ENCODE data around the gene DDN.

Gene DDN

DNA sequence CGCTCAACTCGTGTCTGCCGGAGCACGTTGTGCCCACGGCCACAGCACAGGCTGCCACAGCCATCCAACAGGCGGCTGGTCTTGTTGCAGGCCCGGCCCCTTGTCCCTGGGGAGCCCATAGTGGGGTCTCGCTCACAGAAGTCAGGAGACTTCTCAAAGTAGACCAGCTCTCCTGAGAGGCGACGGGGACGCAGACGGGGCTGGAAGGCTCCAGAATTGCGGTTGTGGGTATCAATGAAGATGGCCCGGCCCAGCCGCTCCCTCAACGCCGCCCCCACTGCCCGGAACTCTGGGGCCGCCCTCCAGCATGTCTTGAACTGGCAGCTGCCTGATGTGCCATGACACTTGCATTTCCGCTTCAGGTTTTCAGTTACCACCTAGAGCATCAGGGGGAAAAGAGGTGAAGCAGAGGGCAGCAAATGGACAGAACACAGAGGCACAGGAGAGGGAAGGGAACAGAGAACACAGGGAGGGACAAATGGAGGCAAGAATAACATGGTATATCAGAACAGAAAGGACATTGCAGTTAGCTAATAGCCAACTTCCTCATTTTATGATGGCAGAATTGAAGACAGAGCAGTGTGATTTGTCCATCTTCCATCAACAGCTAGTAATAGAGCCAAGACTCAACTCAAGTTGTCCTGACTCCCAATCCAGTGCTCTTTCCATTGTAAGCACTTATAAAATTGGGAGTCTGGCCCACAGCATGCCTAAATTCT, 32.8 kb downstream of the DDN start:
- Histone ChIP-seq H3K27me3 (ENCODE audit: control insufficient read depth in 2 of 2, insufficient read depth in 2 of 2, low read length in 2 of 2) (peaks cover 15 to 17% of the 10 kb centered on the region in 2 donors), H3K9me3 (ENCODE audit: control insufficient read depth in 2 of 2, low read length in 2 of 2) (no peaks in the 10 kb centered on the region), H3K36me3 (ENCODE audit: control insufficient read depth in 2 of 2, insufficient read depth in 2 of 2, low read length in 2 of 2) (no peaks in the 10 kb centered on the region), H3K4me3 (ENCODE audit: low read length in 2 of 2) (no peak overlapping the region), H3K9ac (ENCODE audit: low read depth in 1 of 2, low read length in 2 of 2) (no peak overlapping the region), H3K4me1 (ENCODE audit: control insufficient read depth in 2 of 2, insufficient read depth in 2 of 2, low read length in 2 of 2) (peaks cover 19 to 21% of the 10 kb centered on the region in 2 donors), H3K27ac (ENCODE audit: low read depth in 2 of 2, low read length in 2 of 2) (no peak overlapping the region)

DNA sequence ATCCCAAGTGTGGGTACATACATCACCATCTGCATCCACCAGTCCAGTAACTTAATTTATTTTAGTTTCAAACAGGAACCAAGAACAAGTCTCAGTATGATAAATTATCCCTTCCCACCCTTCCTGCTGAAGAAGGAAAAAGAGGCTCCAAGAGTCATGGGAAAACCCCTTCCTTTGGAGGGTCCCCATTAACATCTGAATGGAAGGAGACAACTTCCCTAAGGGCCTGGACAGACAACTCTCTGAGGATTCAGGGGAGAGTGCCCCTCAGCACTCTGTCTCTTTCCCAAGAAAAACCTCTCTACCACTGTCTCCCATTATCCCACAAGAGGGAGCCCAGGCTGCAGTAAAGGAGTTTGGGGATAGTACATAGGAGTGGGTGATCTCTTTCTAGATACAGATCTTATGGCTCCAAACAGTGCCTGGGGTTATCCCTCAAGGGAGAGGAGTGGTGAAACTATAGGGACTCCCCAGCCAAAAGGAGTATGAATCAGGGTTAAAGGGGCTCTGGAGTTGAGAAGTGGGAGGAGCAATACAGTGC, 33.8 kb downstream of the DDN start:
- H3K36me3 ChIP-seq (ENCODE audit: control insufficient read depth in 2 of 2, insufficient read depth in 2 of 2, low read length in 2 of 2), result no peaks in the 10 kb centered on the region
- no peaks in the 10 kb centered on the region for H3K9me3 ChIP-seq (ENCODE audit: control insufficient read depth in 2 of 2, low read length in 2 of 2)
- H3K27ac ChIP-seq (ENCODE audit: low read depth in 2 of 2, low read length in 2 of 2), result no peak overlapping the region
- peaks cover 12% of the 10 kb centered on the region in 2 donors for H3K4me1 ChIP-seq (ENCODE audit: control insufficient read depth in 2 of 2, insufficient read depth in 2 of 2, low read length in 2 of 2)
- peaks cover 7% of the 10 kb centered on the region in 2 donors for H3K27me3 ChIP-seq (ENCODE audit: control insufficient read depth in 2 of 2, insufficient read depth in 2 of 2, low read length in 2 of 2)
- no peak overlapping the region for H3K4me3 ChIP-seq (ENCODE audit: low read length in 2 of 2)
- H3K9ac ChIP-seq (ENCODE audit: low read depth in 1 of 2, low read length in 2 of 2), result no peak overlapping the region

DNA sequence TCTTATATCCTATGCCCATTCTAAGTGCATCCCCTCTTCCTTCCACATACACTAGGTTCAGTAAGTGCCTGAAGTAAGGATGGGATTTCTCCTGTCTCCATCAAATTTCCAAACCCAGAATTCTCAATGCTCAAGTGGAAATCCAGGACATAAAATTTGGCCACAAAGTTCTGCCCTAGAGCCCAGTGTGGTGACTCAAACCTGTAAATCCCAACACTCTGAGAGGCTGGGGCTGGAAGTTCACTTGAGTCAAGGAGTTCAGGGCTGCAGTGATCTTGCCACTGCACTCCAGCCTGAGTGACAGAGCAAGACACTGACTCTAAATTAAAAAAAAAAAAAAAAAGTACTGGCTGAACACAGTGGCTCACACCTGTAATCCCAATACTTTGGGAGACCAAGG, 37.4 kb downstream of the DDN start:
- Histone ChIP-seq H3K27ac (ENCODE audit: low read depth in 2 of 2, low read length in 2 of 2) (no peak overlapping the region), H3K4me3 (ENCODE audit: low read length in 2 of 2) (no peak overlapping the region), H3K9ac (ENCODE audit: low read depth in 1 of 2, low read length in 2 of 2) (no peak overlapping the region), H3K36me3 (ENCODE audit: control insufficient read depth in 2 of 2, insufficient read depth in 2 of 2, low read length in 2 of 2) (no peaks in the 10 kb centered on the region), H3K27me3 (ENCODE audit: control insufficient read depth in 2 of 2, insufficient read depth in 2 of 2, low read length in 2 of 2) (no peaks in the 10 kb centered on the region), H3K4me1 (ENCODE audit: control insufficient read depth in 2 of 2, insufficient read depth in 2 of 2, low read length in 2 of 2) (peaks cover 4 to 7% of the 10 kb centered on the region in 2 donors), H3K9me3 (ENCODE audit: control insufficient read depth in 2 of 2, low read length in 2 of 2) (no peaks in the 10 kb centered on the region)

DNA sequence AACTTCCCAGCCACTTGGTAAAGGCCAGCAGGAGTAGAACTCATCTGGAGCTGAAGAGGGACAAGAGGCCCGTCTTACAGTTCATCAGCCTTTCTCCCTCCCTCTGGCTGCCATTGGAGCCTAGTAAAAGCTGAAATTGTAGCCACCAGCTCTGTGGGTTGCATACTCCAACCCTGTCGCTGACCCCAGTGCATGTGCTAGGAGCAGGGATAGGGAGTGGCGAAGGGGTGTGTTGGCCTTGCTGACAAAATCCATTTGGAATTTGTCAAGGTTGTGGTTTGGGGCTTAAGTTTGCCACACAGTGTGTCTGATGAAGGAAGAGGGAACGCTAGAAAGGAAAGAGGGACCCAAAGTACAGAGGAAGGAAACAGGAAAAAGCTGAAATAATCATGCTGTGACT, 37.8 kb downstream of the DDN start:
- Histone ChIP-seq H3K4me1 (ENCODE audit: control insufficient read depth in 2 of 2, insufficient read depth in 2 of 2, low read length in 2 of 2) (peaks cover 4 to 7% of the 10 kb centered on the region in 2 donors), H3K36me3 (ENCODE audit: control insufficient read depth in 2 of 2, insufficient read depth in 2 of 2, low read length in 2 of 2) (no peaks in the 10 kb centered on the region), H3K9ac (ENCODE audit: low read depth in 1 of 2, low read length in 2 of 2) (no peak overlapping the region), H3K9me3 (ENCODE audit: control insufficient read depth in 2 of 2, low read length in 2 of 2) (no peaks in the 10 kb centered on the region), H3K4me3 (ENCODE audit: low read length in 2 of 2) (no peak overlapping the region), H3K27ac (ENCODE audit: low read depth in 2 of 2, low read length in 2 of 2) (no peak overlapping the region), H3K27me3 (ENCODE audit: control insufficient read depth in 2 of 2, insufficient read depth in 2 of 2, low read length in 2 of 2) (no peaks in the 10 kb centered on the region)

DNA sequence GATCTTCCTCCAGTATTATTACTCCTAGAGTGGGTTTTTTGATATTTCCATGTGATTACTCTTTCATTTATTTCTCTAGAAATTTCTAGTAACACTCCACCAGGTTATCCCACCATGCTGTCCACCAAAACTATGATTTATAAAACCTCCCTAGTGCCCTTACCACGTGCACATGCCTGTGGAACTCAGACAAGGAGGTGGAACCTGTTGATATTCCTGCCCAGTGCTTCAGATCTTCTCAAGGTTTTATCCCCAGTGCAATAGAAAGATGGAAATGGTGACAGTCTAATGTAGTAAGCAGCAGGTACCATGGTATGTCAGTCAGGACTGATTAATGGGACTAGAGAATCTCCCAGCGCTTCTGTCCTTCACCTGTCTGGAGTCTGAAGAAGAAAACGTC, 38.3 kb downstream of the DDN start:
- no peak overlapping the region for H3K27ac ChIP-seq (ENCODE audit: low read depth in 2 of 2, low read length in 2 of 2)
- H3K9me3 ChIP-seq (ENCODE audit: control insufficient read depth in 2 of 2, low read length in 2 of 2), result no peaks in the 10 kb centered on the region
- H3K9ac ChIP-seq (ENCODE audit: low read depth in 1 of 2, low read length in 2 of 2), result no peak overlapping the region

DNA sequence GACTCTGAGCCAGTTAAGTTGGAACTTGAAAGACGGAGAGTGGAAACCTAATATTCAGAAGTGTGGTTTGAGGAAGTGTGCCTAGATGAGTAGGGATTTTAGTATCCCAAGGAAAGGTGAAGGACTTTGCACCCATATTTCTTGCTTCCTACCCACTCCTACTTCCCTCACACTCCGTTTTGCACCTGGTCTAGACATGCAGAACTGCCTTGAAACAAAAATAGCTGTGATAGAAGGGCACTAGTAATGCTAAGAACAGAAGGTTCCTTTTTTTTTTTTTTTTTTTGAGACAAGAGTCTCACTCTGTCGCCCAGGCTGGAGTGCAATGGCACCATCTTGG, 41.2 kb downstream of the DDN start:
- Histone ChIP-seq H3K9me3 (ENCODE audit: control insufficient read depth in 2 of 2, low read length in 2 of 2) (no peaks in the 10 kb centered on the region), H3K36me3 (ENCODE audit: control insufficient read depth in 2 of 2, insufficient read depth in 2 of 2, low read length in 2 of 2) (peaks cover 2 to 3% of the 10 kb centered on the region in 2 donors), H3K27me3 (ENCODE audit: control insufficient read depth in 2 of 2, insufficient read depth in 2 of 2, low read length in 2 of 2) (no peaks in the 10 kb centered on the region), H3K9ac (ENCODE audit: low read depth in 1 of 2, low read length in 2 of 2) (peak overlapping the region in 1 of 2 donors; percentile 61), H3K4me1 (ENCODE audit: control insufficient read depth in 2 of 2, insufficient read depth in 2 of 2, low read length in 2 of 2) (peaks cover 4 to 15% of the 10 kb centered on the region in 2 donors), H3K27ac (ENCODE audit: low read depth in 2 of 2, low read length in 2 of 2) (peak overlapping the region; percentile 83 to 89), H3K4me3 (ENCODE audit: low read length in 2 of 2) (peak overlapping the region; percentile 92 to 98)

More for the DNA sequence above, 38.3 kb downstream of the DDN start:
- no peaks in the 10 kb centered on the region for H3K36me3 ChIP-seq (ENCODE audit: control insufficient read depth in 2 of 2, insufficient read depth in 2 of 2, low read length in 2 of 2)
- H3K27me3 ChIP-seq (ENCODE audit: control insufficient read depth in 2 of 2, insufficient read depth in 2 of 2, low read length in 2 of 2), result no peaks in the 10 kb centered on the region
- H3K4me3 ChIP-seq (ENCODE audit: low read length in 2 of 2), result no peak overlapping the region
- peaks cover 4 to 11% of the 10 kb centered on the region in 2 donors for H3K4me1 ChIP-seq (ENCODE audit: control insufficient read depth in 2 of 2, insufficient read depth in 2 of 2, low read length in 2 of 2)

DNA sequence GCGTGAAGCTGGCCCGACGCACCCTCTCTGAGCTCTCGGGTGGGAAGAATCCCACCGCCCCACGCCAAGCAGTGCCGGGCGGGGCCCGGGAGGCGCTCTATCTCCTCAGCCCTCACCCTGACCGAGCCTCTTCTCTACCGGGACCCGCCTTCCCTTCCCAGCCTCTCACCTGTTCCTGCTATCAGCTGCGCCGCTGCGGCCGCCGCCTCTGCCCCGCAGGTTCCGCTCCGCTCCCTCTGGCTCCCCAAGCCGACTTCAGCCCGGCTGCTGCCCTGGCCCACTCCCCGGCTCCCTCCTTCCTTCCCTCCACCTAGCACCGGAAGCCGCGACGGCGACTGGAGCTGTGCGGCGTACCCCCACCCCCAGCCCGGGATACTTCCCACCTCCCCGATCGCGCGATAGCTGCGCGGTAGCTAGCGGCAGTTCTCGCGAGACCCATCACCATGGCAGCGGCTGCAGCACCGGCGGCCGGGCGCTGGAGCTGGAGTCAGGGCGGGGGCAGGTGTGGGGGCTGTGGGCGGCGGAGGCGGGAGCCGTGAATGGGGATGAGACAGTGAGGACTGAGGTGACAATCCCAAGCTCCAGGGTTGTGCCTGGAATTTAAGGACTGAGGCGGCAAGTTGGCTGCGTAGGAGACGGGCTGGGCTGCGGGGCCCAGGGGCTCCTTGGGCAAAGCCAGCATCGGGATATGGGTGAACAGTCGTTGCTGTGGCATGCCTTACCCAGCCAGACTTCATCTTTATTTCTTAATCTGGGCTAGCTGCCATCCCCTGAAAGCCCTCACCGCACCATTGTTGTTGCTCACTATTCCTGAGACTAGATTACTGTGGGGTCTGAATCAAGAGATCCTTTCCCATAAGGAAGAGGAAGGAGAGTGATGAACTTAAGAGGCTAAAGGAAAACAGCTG, 41.8 kb downstream of the DDN start, which contains the start of gene ARF3:
Gene ARF3 (minus strand): TSS at position 347 of the 908 bp plus-strand sequence. CDS start 16,392 bp downstream, outside the sequence.
- H3K4me1 ChIP-seq (ENCODE audit: control insufficient read depth in 2 of 2, insufficient read depth in 2 of 2, low read length in 2 of 2), result peaks cover 4 to 15% of the 10 kb centered on the region in 2 donors

DNA sequence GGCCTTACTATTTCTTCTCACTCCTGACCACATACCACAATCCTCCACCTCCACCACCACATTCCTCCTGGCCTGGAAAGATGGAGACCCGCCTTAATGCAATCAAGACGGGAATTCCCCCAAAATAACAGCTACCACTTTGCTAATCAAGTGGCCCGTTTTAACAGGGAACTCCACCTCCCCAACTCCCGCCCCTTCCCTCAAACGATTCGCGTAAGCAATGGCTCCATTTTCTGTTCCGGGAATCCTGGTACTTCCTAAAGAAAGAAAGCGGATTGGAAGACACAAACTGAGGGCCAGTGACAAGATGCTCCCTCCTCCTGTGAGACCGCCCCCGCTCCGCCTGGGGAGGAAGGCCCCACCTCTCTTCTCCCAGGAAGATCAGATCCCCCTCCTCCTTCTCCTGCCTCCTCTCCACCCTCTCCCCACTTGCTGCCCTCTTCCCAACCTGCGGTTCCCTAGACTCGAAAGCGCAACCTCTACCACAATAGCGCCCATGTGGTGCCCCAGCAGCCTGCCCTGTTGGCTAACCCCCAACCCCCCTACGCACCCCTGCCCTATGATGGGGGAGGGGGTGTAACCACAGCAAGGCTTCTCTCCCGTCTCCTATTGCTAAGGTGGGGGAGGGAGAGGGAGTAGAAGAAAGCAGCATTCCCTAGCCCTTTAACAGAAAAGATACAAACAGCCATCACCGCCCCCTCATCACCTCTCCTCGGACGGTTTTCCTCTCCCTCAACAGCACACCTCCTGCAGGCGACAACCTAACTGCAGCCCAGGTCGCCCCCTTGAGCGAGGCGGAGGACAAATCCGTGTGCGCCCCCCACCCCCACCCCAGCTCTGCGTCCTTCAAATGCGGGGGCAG, 42.7 kb downstream of the DDN start:
- Histone ChIP-seq H3K36me3 (ENCODE audit: control insufficient read depth in 2 of 2, insufficient read depth in 2 of 2, low read length in 2 of 2) (peaks cover 12 to 14% of the 10 kb centered on the region in 2 donors), H3K9me3 (ENCODE audit: control insufficient read depth in 2 of 2, low read length in 2 of 2) (no peaks in the 10 kb centered on the region), H3K27me3 (ENCODE audit: control insufficient read depth in 2 of 2, insufficient read depth in 2 of 2, low read length in 2 of 2) (no peaks in the 10 kb centered on the region), H3K4me1 (ENCODE audit: control insufficient read depth in 2 of 2, insufficient read depth in 2 of 2, low read length in 2 of 2) (peaks cover 4 to 15% of the 10 kb centered on the region in 2 donors), H3K27ac (ENCODE audit: low read depth in 2 of 2, low read length in 2 of 2) (peak overlapping the region; percentile 83 to 89), H3K9ac (ENCODE audit: low read depth in 1 of 2, low read length in 2 of 2) (peak overlapping the region; percentile 87), H3K4me3 (ENCODE audit: low read length in 2 of 2) (peak overlapping the region; percentile 92 to 98)

More for the DNA sequence above, 41.8 kb downstream of the DDN start, which contains the start of gene ARF3:
- Histone ChIP-seq H3K9ac (ENCODE audit: low read depth in 1 of 2, low read length in 2 of 2) (peak within 1 kb of the TSS; percentile 87), H3K4me3 (ENCODE audit: low read length in 2 of 2) (peak within 1 kb of the TSS; percentile 92 to 98), H3K36me3 (ENCODE audit: control insufficient read depth in 2 of 2, insufficient read depth in 2 of 2, low read length in 2 of 2) (peaks cover 8 to 9% of the 10 kb centered on the region in 2 donors), H3K27ac (ENCODE audit: low read depth in 2 of 2, low read length in 2 of 2) (peak within 1 kb of the TSS; percentile 83 to 89), H3K9me3 (ENCODE audit: control insufficient read depth in 2 of 2, low read length in 2 of 2) (no peaks in the 10 kb centered on the region), H3K27me3 (ENCODE audit: control insufficient read depth in 2 of 2, insufficient read depth in 2 of 2, low read length in 2 of 2) (no peaks in the 10 kb centered on the region)

DNA sequence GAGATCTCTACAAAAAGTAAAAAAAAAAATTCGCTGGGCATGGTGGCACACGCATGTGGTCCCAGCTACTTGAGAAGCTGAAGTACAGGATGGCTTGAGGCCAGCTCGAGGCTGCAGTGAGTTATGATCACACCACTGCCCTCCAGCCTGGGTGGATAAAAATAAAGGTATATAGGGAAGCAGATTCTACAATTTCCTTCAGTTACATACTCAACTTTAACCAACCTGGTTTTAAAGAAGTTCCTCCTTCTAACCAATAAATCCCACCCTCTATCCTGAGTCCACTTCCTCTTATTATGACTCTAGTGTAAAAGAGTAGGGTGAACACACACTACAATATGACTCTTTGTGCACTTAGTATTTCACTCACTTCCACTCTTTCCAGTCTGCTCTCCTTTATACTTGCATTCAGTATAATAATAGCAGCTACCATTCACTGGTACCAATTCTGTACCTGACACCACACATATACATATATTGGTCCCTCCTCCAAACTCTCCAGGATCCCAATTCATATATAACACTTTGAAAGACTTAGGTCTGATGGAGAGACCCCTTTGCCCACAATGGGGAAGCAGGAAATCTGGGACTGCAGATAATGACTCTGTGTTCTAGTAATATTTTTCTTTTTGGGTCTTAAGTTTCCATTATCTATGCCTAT, 44.2 kb downstream of the DDN start:
- no peak overlapping the region for H3K4me3 ChIP-seq (ENCODE audit: low read length in 2 of 2)

More for the DNA sequence above, 44.2 kb downstream of the DDN start:
- Histone ChIP-seq H3K9ac (ENCODE audit: low read depth in 1 of 2, low read length in 2 of 2) (no peak overlapping the region), H3K36me3 (ENCODE audit: control insufficient read depth in 2 of 2, insufficient read depth in 2 of 2, low read length in 2 of 2) (peaks cover 12 to 14% of the 10 kb centered on the region in 2 donors), H3K4me1 (ENCODE audit: control insufficient read depth in 2 of 2, insufficient read depth in 2 of 2, low read length in 2 of 2) (peaks cover 4 to 15% of the 10 kb centered on the region in 2 donors), H3K27me3 (ENCODE audit: control insufficient read depth in 2 of 2, insufficient read depth in 2 of 2, low read length in 2 of 2) (no peaks in the 10 kb centered on the region), H3K9me3 (ENCODE audit: control insufficient read depth in 2 of 2, low read length in 2 of 2) (no peaks in the 10 kb centered on the region), H3K27ac (ENCODE audit: low read depth in 2 of 2, low read length in 2 of 2) (no peak overlapping the region)

All from mucosa of rectum (tissue), 2 donors.